Activated CD4-positive, CD25-positive, alpha-beta regulatory T cell treated with anti-CD3 and anti-CD28 coated beads, Interleukin-2, amount 50 U/mL, for 24 hours (primary cell): ENCODE results near the gene MITF.

Experiments
- ATAC-seq, 2 donors: fragments of 150-1000 bp; cut with Tn5 transposase; one replicate each; pipeline ENCODE4 v1.10.0; 2021; ENCODE audit warnings: mild to moderate bottlenecking in 1 of 2, moderate library complexity in 1 of 2

The MITF gene

GRCh38 chr3:69729147-69729919 lies 9.9 kb upstream of the MITF start:
- no peak for ATAC-seq

- no peak for ATAC-seq
Observed at GRCh38 chr3:69731080-69731479, 8.2 kb upstream of the MITF start.

- no peak for ATAC-seq
Observed at GRCh38 chr3:69735893-69736292, 3.4 kb upstream of the MITF start.

- no peak for ATAC-seq
Observed at GRCh38 chr3:69737392-69737791, 1.9 kb upstream of the MITF start.

GRCh38 chr3:69738315-69738714 lies 949 bp upstream of the MITF start:
- ATAC-seq: no peak

GRCh38 chr3:69738859-69739203 lies 433 bp upstream of the MITF start:
- ATAC-seq: no peak

GRCh38 chr3:69740103-69741021 lies 1.1 kb downstream of the MITF start:
- no peak for ATAC-seq

- ATAC-seq: no peak
Observed at GRCh38 chr3:69741032-69741767, 1.9 kb downstream of the MITF start.

- no peak for ATAC-seq
Observed at GRCh38 chr3:69742391-69742790, 3.1 kb downstream of the MITF start.

- ATAC-seq: no peak
Observed at GRCh38 chr3:69743975-69744906, 5.0 kb downstream of the MITF start.

GRCh38 chr3:69745505-69745904 lies 6.2 kb downstream of the MITF start:
- ATAC-seq: no peak

- no peak for ATAC-seq
Observed at GRCh38 chr3:69746119-69746518, 6.9 kb downstream of the MITF start.

GRCh38 chr3:69747511-69748258 lies 8.4 kb downstream of the MITF start:
- no peak for ATAC-seq

- ATAC-seq: no peak
Observed at GRCh38 chr3:69748503-69748902, 9.2 kb downstream of the MITF start.

- ATAC-seq: no peak
Observed at GRCh38 chr3:69749461-69749860, 10.2 kb downstream of the MITF start.

- ATAC-seq: no peak
Observed at GRCh38 chr3:69750549-69750948, 11.3 kb downstream of the MITF start.

GRCh38 chr3:69751074-69751476 lies 11.8 kb downstream of the MITF start:
- ATAC-seq: no peak

GRCh38 chr3:69752241-69752640 lies 13.0 kb downstream of the MITF start:
- no peak for ATAC-seq

GRCh38 chr3:69753179-69753775 lies 14.0 kb downstream of the MITF start:
- ATAC-seq: no peak

- no peak for ATAC-seq
Observed at GRCh38 chr3:69755795-69756194, 16.5 kb downstream of the MITF start.
